Endothelial cell of hepatic sinusoid (primary cell): ENCODE results near the gene RBM12.

Source experiments
- in situ Hi-C: cut with HindIII; loops from 2 replicates; pipeline ENCODE4 v1.10.0; 2017; ENCODE audit warnings: low sequenced_read_pairs

RBM12 gene

GRCh38 chr20:35660122-35660937 lies 4.4 kb downstream of the RBM12 start:
- in situ Hi-C loops = no loop called here

- in situ Hi-C loops = no loop called here
These were observed 7.4 kb downstream of the RBM12 start for GRCh38 chr20:35657271-35657670.

GRCh38 chr20:35654415-35654814 lies 10.3 kb downstream of the RBM12 start:
- in situ Hi-C loops = no loop called here

- in situ Hi-C loops = no loop called here
These were observed 10.8 kb downstream of the RBM12 start for GRCh38 chr20:35653893-35654292.

GRCh38 chr20:35653430-35653734 lies 11.3 kb downstream of the RBM12 start:
- in situ Hi-C loops = no loop called here

GRCh38 chr20:35652641-35653429 lies 11.9 kb downstream of the RBM12 start:
- in situ Hi-C loops = no loop called here

GRCh38 chr20:35651958-35652357 lies 12.7 kb downstream of the RBM12 start:
- in situ Hi-C loops = no loop called here

GRCh38 chr20:35650632-35651031 lies 14.1 kb downstream of the RBM12 start:
- in situ Hi-C loops = no loop called here

- in situ Hi-C loops = no loop called here
These were observed 15.9 kb downstream of the RBM12 start for GRCh38 chr20:35648836-35649235.

GRCh38 chr20:35644806-35645205 lies 19.9 kb downstream of the RBM12 start:
- in situ Hi-C loops = no loop called here

- in situ Hi-C loops = no loop called here
These were observed 21.7 kb downstream of the RBM12 start for GRCh38 chr20:35643045-35643444.

- in situ Hi-C loops = no loop called here
These were observed 23.0 kb downstream of the RBM12 start for GRCh38 chr20:35641743-35642142.

GRCh38 chr20:35640724-35641123 lies 24.0 kb downstream of the RBM12 start:
- in situ Hi-C loops = no loop called here

GRCh38 chr20:35638751-35639150 lies 25.9 kb downstream of the RBM12 start:
- in situ Hi-C loops = no loop called here

- in situ Hi-C loops = no loop called here
These were observed 27.4 kb downstream of the RBM12 start for GRCh38 chr20:35637276-35637675.

GRCh38 chr20:35636095-35636494 lies 28.6 kb downstream of the RBM12 start:
- in situ Hi-C loops = no loop called here

GRCh38 chr20:35635652-35636051 lies 29.0 kb downstream of the RBM12 start:
- in situ Hi-C loops = no loop called here

GRCh38 chr20:35632539-35633115 lies 32.1 kb downstream of the RBM12 start:
- in situ Hi-C loops = no loop called here

GRCh38 chr20:35630636-35631035 lies 34.1 kb downstream of the RBM12 start:
- in situ Hi-C loops = no loop called here

- in situ Hi-C loops = no loop called here
These were observed 35.1 kb downstream of the RBM12 start for GRCh38 chr20:35629427-35630145.

- in situ Hi-C loops = no loop called here
These were observed 37.6 kb downstream of the RBM12 start for GRCh38 chr20:35627121-35627520.
